ENCODE measurements around the gene APBA1. TPM values are rescaled to one million over a fixed set of nuclear protein-coding genes. Genes with fewer than 3 reads are reported as not detected.

Gene APBA1
- polyA plus RNA-seq, 1 experiment: 6.7 TPM

GRCh38 chr9:69658987-69659675 lies 13.0 kb downstream of the APBA1 start:
- no peak overlapping the region for H3K27ac ChIP-seq (ENCODE audit: low read depth, low read length)
- no peaks in the 10 kb centered on the region for H3K27me3 ChIP-seq (ENCODE audit: control insufficient read depth, insufficient read depth, low read length)
- H3K4me3 ChIP-seq (ENCODE audit: low read depth, low read length): no peak overlapping the region
- ChIA-PET POLR2A (no interaction called here), CTCF (interaction anchor here (0.6 to 0.8 kb wide), 2 partner anchors 14 to 26 kb away, joined by 3 read pairs; no protein-coding TSS in a partner anchor)
- no peak for TF ChIP-seq CTCF (IDR thresholded peaks at IDR 0.05; ENCODE audit: low read depth, low read length)
- no peaks in the 10 kb centered on the region for H3K9me3 ChIP-seq (ENCODE audit: control insufficient read depth, insufficient read depth, low read length)
- DNase-seq (ENCODE audit: low read depth, low spot score): no peak

- CTCF ChIA-PET: interaction anchor here (1.5 kb wide), 1 partner anchor 15 kb away, joined by 10 read pairs; the partner anchor contains the start of gene APBA1
- DNase-seq (ENCODE audit: low read depth, low spot score): no peak
- no peak overlapping the region for H3K27ac ChIP-seq (ENCODE audit: low read depth, low read length)
- H3K9me3 ChIP-seq (ENCODE audit: control insufficient read depth, insufficient read depth, low read length): no peaks in the 10 kb centered on the region
- POLR2A ChIA-PET: no interaction called here
- H3K4me3 ChIP-seq (ENCODE audit: low read depth, low read length): no peak overlapping the region
- H3K27me3 ChIP-seq (ENCODE audit: control insufficient read depth, insufficient read depth, low read length): no peaks in the 10 kb centered on the region
- no peak for TF ChIP-seq CTCF (IDR thresholded peaks at IDR 0.05; ENCODE audit: low read depth, low read length)
Measured at GRCh38 chr9:69657269-69657668, 14.9 kb downstream of the APBA1 start.

GRCh38 chr9:69655065-69655464 lies 17.1 kb downstream of the APBA1 start:
- Histone ChIP-seq H3K9me3 (ENCODE audit: control insufficient read depth, insufficient read depth, low read length) (no peaks in the 10 kb centered on the region), H3K27ac (ENCODE audit: low read depth, low read length) (no peak overlapping the region), H3K27me3 (ENCODE audit: control insufficient read depth, insufficient read depth, low read length) (no peaks in the 10 kb centered on the region), H3K4me3 (ENCODE audit: low read depth, low read length) (no peak overlapping the region)
- no peak for TF ChIP-seq CTCF (IDR thresholded peaks at IDR 0.05; ENCODE audit: low read depth, low read length)
- DNase-seq (ENCODE audit: low read depth, low spot score): no peak
- ChIA-PET CTCF (interaction anchor here (1.7 kb wide), 1 partner anchor 18 kb away, joined by 7 read pairs; the partner anchor contains the start of gene APBA1), POLR2A (no interaction called here)

- Histone ChIP-seq H3K4me3 (ENCODE audit: low read depth, low read length) (no peak overlapping the region), H3K9me3 (ENCODE audit: control insufficient read depth, insufficient read depth, low read length) (no peaks in the 10 kb centered on the region), H3K27ac (ENCODE audit: low read depth, low read length) (no peak overlapping the region), H3K27me3 (ENCODE audit: control insufficient read depth, insufficient read depth, low read length) (no peaks in the 10 kb centered on the region)
- ChIA-PET POLR2A (no interaction called here), CTCF (no interaction called here)
- TF ChIP-seq CTCF (IDR thresholded peaks at IDR 0.05; ENCODE audit: low read depth, low read length): no peak
- no peak for DNase-seq (ENCODE audit: low read depth, low spot score)
Measured at GRCh38 chr9:69653261-69653660, 18.9 kb downstream of the APBA1 start.

- H3K4me3 ChIP-seq (ENCODE audit: low read depth, low read length): no peak overlapping the region
- no peak for DNase-seq (ENCODE audit: low read depth, low spot score)
- ChIA-PET CTCF (no interaction called here), POLR2A (no interaction called here)
- peak overlapping the region; percentile 83 for H3K27ac ChIP-seq (ENCODE audit: low read depth, low read length)
- no peaks in the 10 kb centered on the region for H3K27me3 ChIP-seq (ENCODE audit: control insufficient read depth, insufficient read depth, low read length)
- TF ChIP-seq CTCF (IDR thresholded peaks at IDR 0.05; ENCODE audit: low read depth, low read length): no peak
- no peaks in the 10 kb centered on the region for H3K9me3 ChIP-seq (ENCODE audit: control insufficient read depth, insufficient read depth, low read length)
Measured at GRCh38 chr9:69649566-69650250, 22.5 kb downstream of the APBA1 start.

Data from AG04450 (cell line).